KMS-11 (cell line): ENCODE data around the gene UBAP2.
A peak's percentile ranks its signal among the peaks of the same experiment; 100 is the strongest.

ENCODE experiments used
- H2AFZ ChIP-seq: fragments of 200-600 bp; sonication (generic); 2 replicates; pipeline ENCODE4 v1.6.1; 2016; ENCODE audit warnings: antibody characterized with exemption, mixed run types, low read depth
- H3K27ac ChIP-seq: fragments of 200-600 bp; sonication (generic); 2 replicates; pipeline ENCODE4 v1.6.1; 2016; ENCODE audit warnings: mild to moderate bottlenecking, mixed run types
- H3K27me3 ChIP-seq: fragments of 200-600 bp; sonication (generic); 2 replicates; pipeline ENCODE4 v1.6.1; 2017; ENCODE audit warnings: mild to moderate bottlenecking, low read depth, mixed run types, moderate library complexity; ENCODE audit not compliant: insufficient read depth
- H3K36me3 ChIP-seq: fragments of 200-600 bp; sonication (generic); 2 replicates; pipeline ENCODE4 v1.6.1; 2017; ENCODE audit warnings: mild to moderate bottlenecking, mixed run types; ENCODE audit not compliant: insufficient read depth
- H3K4me1 ChIP-seq: fragments of 200-600 bp; sonication (generic); 2 replicates; pipeline ENCODE4 v1.6.1; 2016; ENCODE audit warnings: mild to moderate bottlenecking, low read depth, mixed run types; ENCODE audit not compliant: poor library complexity, severe bottlenecking
- H3K4me2 ChIP-seq: fragments of 200-600 bp; sonication (generic); 2 replicates; pipeline ENCODE4 v1.7.0; 2016; ENCODE audit warnings: mild to moderate bottlenecking, mixed run types
- H3K4me3 ChIP-seq: fragments of 200-600 bp; sonication (generic); IDR thresholded peaks from 2 replicates; pipeline ENCODE4 v1.6.1; 2017; ENCODE audit warnings: low read depth, low read length, mixed read lengths; ENCODE audit not compliant: insufficient read depth
- H3K79me2 ChIP-seq: fragments of 200-600 bp; sonication (generic); 2 replicates; pipeline ENCODE4 v1.6.1; 2016; ENCODE audit warnings: low read depth, mixed run types; ENCODE audit not compliant: insufficient read depth
- H3K9ac ChIP-seq: fragments of 200-600 bp; sonication (generic); 2 replicates; pipeline ENCODE4 v1.6.1; 2016; ENCODE audit warnings: mild to moderate bottlenecking, mixed run types
- H4K20me1 ChIP-seq: fragments of 200-600 bp; sonication (generic); 2 replicates; pipeline ENCODE4 v1.6.1; 2016; ENCODE audit warnings: mild to moderate bottlenecking, mixed run types; ENCODE audit not compliant: insufficient read depth
- TF ChIP-seq, protein P1 (sequence below): fragments of 200-600 bp; sonication (generic); conservative IDR thresholded peaks from 2 replicates; pipeline ENCODE4 v1.6.1; 2017; ENCODE audit warnings: low read depth, mild to moderate bottlenecking, antibody characterized with exemption, low read length, moderate library complexity, mixed read lengths

Gene UBAP2

DNA sequence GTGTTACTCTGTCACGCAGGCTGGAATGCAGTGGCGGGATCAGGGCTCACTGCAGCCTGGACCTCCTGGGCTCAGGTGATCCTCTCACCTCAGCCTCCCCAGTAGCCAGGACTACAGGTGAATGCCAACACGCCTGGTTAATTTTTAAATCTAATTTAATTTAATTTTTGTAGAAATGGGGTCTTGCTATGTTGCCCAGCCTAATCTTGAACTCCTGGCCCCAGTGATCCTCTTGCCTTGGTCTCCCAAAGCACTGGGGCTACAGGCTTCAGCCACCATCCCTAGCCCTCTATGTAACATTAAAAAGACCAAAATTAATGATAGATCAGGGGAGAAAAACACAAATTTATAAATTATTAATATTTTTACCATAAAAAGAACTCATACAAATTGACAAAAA, 11.3 kb upstream of the UBAP2 start:
- H3K79me2 ChIP-seq, result no peaks in the 10 kb centered on the region
- H3K27ac ChIP-seq, result no peak overlapping the region
- H3K4me2 ChIP-seq, result no peak overlapping the region
- H3K4me3 ChIP-seq, result no peak overlapping the region
- TF ChIP-seq, protein P1, sequence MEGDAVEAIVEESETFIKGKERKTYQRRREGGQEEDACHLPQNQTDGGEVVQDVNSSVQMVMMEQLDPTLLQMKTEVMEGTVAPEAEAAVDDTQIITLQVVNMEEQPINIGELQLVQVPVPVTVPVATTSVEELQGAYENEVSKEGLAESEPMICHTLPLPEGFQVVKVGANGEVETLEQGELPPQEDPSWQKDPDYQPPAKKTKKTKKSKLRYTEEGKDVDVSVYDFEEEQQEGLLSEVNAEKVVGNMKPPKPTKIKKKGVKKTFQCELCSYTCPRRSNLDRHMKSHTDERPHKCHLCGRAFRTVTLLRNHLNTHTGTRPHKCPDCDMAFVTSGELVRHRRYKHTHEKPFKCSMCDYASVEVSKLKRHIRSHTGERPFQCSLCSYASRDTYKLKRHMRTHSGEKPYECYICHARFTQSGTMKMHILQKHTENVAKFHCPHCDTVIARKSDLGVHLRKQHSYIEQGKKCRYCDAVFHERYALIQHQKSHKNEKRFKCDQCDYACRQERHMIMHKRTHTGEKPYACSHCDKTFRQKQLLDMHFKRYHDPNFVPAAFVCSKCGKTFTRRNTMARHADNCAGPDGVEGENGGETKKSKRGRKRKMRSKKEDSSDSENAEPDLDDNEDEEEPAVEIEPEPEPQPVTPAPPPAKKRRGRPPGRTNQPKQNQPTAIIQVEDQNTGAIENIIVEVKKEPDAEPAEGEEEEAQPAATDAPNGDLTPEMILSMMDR, result no peak
- H3K27me3 ChIP-seq, result no peaks in the 10 kb centered on the region
- no peak overlapping the region for H3K9ac ChIP-seq
- H3K4me1 ChIP-seq, result no peaks in the 10 kb centered on the region
- H4K20me1 ChIP-seq, result no peaks in the 10 kb centered on the region
- no peak overlapping the region for H2AFZ ChIP-seq
- H3K36me3 ChIP-seq, result no peaks in the 10 kb centered on the region

DNA sequence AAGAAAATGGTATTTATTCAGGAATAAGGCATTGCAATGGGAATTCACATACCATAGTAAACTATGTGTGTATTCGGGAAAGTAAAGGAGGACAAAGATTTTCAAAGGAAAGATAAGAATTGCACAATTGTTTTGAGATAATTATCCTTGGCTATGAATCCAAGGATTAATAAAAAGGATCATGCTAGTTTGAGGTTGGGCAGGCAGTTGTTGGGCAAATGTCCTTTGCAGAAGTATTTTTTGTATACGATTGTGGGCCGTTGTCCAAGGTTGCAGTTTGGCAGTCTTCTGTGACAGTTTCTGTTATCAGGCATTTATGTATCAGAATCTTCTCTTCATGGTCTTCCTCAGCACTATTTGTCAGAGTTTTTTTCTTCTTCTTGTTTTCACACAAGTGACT, 10.6 kb upstream of the UBAP2 start:
- no peaks in the 10 kb centered on the region for H3K27me3 ChIP-seq
- no peaks in the 10 kb centered on the region for H3K36me3 ChIP-seq
- H3K4me1 ChIP-seq, result no peaks in the 10 kb centered on the region
- H3K4me3 ChIP-seq, result no peak overlapping the region
- H2AFZ ChIP-seq, result no peak overlapping the region
- H3K79me2 ChIP-seq, result no peaks in the 10 kb centered on the region
- no peak overlapping the region for H3K27ac ChIP-seq
- H3K9ac ChIP-seq, result no peak overlapping the region
- no peaks in the 10 kb centered on the region for H4K20me1 ChIP-seq
- H3K4me2 ChIP-seq, result no peak overlapping the region
- TF ChIP-seq, protein P1, result no peak

DNA sequence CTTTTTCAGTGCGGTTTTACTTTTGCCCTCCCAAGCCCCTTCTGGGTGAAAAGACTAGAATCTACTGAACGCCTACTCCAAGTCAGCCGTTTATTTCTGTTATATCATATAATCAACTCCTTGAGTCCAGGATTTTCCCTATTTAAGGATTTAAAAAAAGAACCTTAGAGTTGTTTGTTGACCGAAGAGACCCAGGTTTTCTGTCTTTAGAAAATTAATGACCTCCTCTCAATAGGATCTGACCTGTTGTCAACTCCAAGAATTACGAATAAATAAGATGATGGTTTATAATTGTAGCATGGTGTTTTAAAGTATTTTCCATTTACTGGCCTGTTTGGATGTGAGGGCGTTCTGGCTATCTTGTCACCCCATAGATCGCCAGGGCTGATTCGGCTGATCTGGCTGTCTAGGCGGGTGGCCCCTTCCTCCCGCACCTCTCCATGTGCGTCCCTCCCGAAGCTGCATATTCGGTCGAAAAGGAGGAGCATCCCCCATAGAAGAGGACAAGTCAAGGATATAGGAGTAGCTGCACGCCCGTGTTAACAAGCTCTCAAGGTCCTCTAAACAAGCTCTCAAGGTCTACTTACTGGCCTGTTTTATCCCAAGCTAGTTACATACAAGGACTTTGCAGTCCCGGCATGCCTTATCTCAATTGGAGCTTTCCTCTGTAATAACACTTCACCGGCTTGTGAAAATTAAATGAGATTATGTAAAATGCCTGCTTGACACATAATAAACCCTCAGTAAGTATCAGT, 1.1 kb upstream of the UBAP2 start:
- Histone ChIP-seq H2AFZ (peak overlapping the region; percentile 80), H3K4me2 (peak overlapping the region; percentile 77)

DNA sequence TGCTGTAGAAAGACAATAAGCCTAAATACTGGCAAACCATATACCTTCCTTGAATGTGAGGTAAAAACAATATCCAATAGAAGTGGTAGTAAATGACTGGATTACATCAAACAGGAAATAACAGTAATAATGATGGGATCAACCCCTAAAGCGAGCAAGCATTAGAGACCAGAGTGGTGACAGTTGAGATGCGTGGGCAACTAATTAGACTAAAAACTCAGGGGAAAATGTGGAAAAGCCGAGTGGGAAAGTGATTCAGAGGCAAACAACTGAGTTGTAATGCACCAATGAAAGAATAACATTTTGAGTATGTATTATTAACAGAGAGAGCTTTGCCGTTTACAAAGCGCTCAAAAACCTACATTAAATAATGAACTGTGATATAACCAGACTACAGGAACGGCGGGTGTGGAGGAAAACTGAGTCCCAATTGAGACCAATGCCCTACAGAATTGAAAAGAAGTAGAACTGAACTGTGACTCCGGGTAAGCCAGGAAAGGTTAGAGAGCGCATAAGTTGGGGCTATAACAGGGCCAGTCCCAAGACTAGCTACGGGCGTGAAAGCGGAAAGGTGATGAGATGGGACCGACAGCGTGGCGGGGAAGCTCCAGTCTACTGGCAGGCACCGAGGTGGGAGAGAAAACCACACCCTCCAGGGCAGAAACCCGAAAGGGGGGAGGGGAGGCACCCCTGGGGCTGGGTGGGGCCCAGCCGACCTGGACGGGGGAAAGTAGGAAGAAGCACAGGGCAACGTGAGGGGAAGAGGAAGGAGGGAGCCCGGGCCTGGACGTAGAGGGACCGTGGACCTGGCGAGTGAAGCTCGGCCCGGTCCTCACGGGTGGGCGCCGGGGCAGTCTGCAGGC, 592 bp downstream of the UBAP2 start:
- peak overlapping the region; percentile 77 for H3K4me2 ChIP-seq
- no peaks in the 10 kb centered on the region for H3K27me3 ChIP-seq
- no peaks in the 10 kb centered on the region for H4K20me1 ChIP-seq
- TF ChIP-seq, protein P1, result no peak
- H3K79me2 ChIP-seq, result peaks cover 55% of the 10 kb centered on the region
- H3K4me1 ChIP-seq, result peaks cover 49% of the 10 kb centered on the region
- peak overlapping the region; percentile 80 for H2AFZ ChIP-seq
- peak overlapping the region; percentile 93 for H3K27ac ChIP-seq
- H3K36me3 ChIP-seq, result no peaks in the 10 kb centered on the region
- peak overlapping the region; percentile 10 for H3K4me3 ChIP-seq
- peak overlapping the region; percentile 97 for H3K9ac ChIP-seq

More for the DNA sequence above, 1.1 kb upstream of the UBAP2 start:
- TF ChIP-seq, protein P1, result no peak
- H3K4me3 ChIP-seq, result peak overlapping the region; percentile 25
- peak overlapping the region; percentile 97 for H3K9ac ChIP-seq
- peak overlapping the region; percentile 93 for H3K27ac ChIP-seq
- H3K36me3 ChIP-seq, result no peaks in the 10 kb centered on the region
- H3K79me2 ChIP-seq, result peaks cover 38% of the 10 kb centered on the region
- H3K27me3 ChIP-seq, result no peaks in the 10 kb centered on the region
- H4K20me1 ChIP-seq, result no peaks in the 10 kb centered on the region
- peaks cover 50% of the 10 kb centered on the region for H3K4me1 ChIP-seq
